GM12878 (cell line): Measurements from ENCODE around the gene ARL15. TPM values are rescaled to one million over a fixed set of nuclear protein-coding genes. Genes with fewer than 3 reads are reported as not detected.

ENCODE experiments used
- ATAC-seq: fragments of 200-7000 bp; cut with Tn5 transposase; 3 replicates; pipeline ENCODE4 v1.9.1; 2020; ENCODE audit warnings: mild to moderate bottlenecking, moderate library complexity
- BruUV-seq: library from RNA; stranded (reverse); fragments of 400-500 nt; replicated peaks from 2 replicates; lab custom pipeline; 2021; lab: Mats Ljungman, UMichigan
- CTCF ChIA-PET: fragments of 300-600 bp; sonication (Branson Sonifier 250); formaldehyde crosslinking; extraction: SDS; loops from one replicate; lab custom pipeline; 2021; ENCODE audit warnings: inconsistent platforms; lab: Yijun Ruan, JAX
- POLR2A ChIA-PET: fragments of 350-600 bp; formaldehyde crosslinking; extraction: SDS; loops from one replicate; lab custom pipeline; 2021; ENCODE audit warnings: inconsistent platforms; lab: Charles Lee
- RAD21 ChIA-PET: fragments of 300-600 bp; sonication (Branson Sonifier 250); formaldehyde crosslinking; loops from one replicate; lab custom pipeline; 2023; ENCODE audit warnings: antibody characterized with exemption; ENCODE audit not compliant: unreplicated experiment; lab: Charles Lee
- SMC1A ChIA-PET: fragments of 300-600 bp; sonication (Branson Sonifier 250); formaldehyde crosslinking; loops from one replicate; lab custom pipeline; 2023; ENCODE audit not compliant: unreplicated experiment, uncharacterized antibody; lab: Charles Lee
- DNase-seq: peaks from one replicate; pipeline ENCODE4 v3.0.0-alpha.2; 2011; ENCODE audit warnings: low read depth, low spot score
- FAIRE-seq: peaks from 3 replicates; lab custom pipeline; 2011; peaks lifted over from hg19 to GRCh38; lab: Jason Lieb, UNC
- H2AFZ ChIP-seq: 2 replicates; pipeline ENCODE4 v1.6.0; 2011; ENCODE audit warnings: low read depth, low read length, control low read depth; ENCODE audit not compliant: control insufficient read depth
- H3K27ac ChIP-seq: 2 replicates; pipeline ENCODE4 v1.5.1; 2011; ENCODE audit warnings: control low read depth; ENCODE audit not compliant: control insufficient read depth, insufficient read depth
- H3K27me3 ChIP-seq, 2 experiments: replicated peaks in 1 of 2; 2 replicates each; pipeline versions ENCODE4 v1.6.0 to v1.6.1; 2011; ENCODE audit warnings: low read length in 1 of 2; ENCODE audit not compliant: control insufficient read depth in 2 of 2, insufficient read depth in 2 of 2
- H3K36me3 ChIP-seq, 2 experiments: 2 replicates each; pipeline ENCODE4 v1.5.1; 2011; ENCODE audit warnings: low read length in 1 of 2; ENCODE audit not compliant: control insufficient read depth in 2 of 2, insufficient read depth in 2 of 2
- H3K4me1 ChIP-seq: 2 replicates; pipeline ENCODE4 v1.6.1; 2011; ENCODE audit warnings: mild to moderate bottlenecking, low read length, moderate library complexity, mixed read lengths; ENCODE audit not compliant: control insufficient read depth, insufficient read depth
- H3K4me2 ChIP-seq: 2 replicates; pipeline ENCODE4 v1.6.0; 2011; ENCODE audit warnings: control low read depth; ENCODE audit not compliant: control insufficient read depth, insufficient read depth
- H3K4me3 ChIP-seq: fragments of 200-600 bp; sonication (generic); 2 replicates; pipeline ENCODE4 v1.5.1; 2016
- H3K79me2 ChIP-seq: 2 replicates; pipeline ENCODE4 v1.6.0; 2011; ENCODE audit warnings: low read length; ENCODE audit not compliant: control insufficient read depth, insufficient read depth
- H3K9ac ChIP-seq: 2 replicates; pipeline ENCODE4 v1.8.0; 2011; ENCODE audit warnings: low read length, control low read depth, mixed read lengths; ENCODE audit not compliant: control insufficient read depth, insufficient read depth
- H3K9me3 ChIP-seq: replicated peaks from 3 replicates; pipeline ENCODE4 v1.5.1; 2011; ENCODE audit warnings: mild to moderate bottlenecking, low read length; ENCODE audit not compliant: control insufficient read depth, insufficient read depth
- H4K20me1 ChIP-seq: 2 replicates; pipeline ENCODE4 v1.6.0; 2011; ENCODE audit not compliant: control insufficient read depth, insufficient read depth
- ESRRA ChIP-seq: IDR thresholded peaks from 2 replicates; pipeline ENCODE4 v1.6.1; 2012; ENCODE audit warnings: mild to moderate bottlenecking, low read length, improper control_type of control experiment
- ETV6 ChIP-seq, 2 experiments: fragments of 450-650 bp in 1 of 2; IDR thresholded peaks in 1 of 2; conservative IDR thresholded peaks in 1 of 2; 2 replicates each; pipeline ENCODE4 v1.6.1; 2014; ENCODE audit warnings: antibody characterized with exemption in 1 of 2, borderline replicate concordance in 1 of 2, low read depth in 1 of 2, mild to moderate bottlenecking in 1 of 2, moderate library complexity in 1 of 2
- HDAC2 ChIP-seq: fragments of 200-600 bp; sonication (generic); IDR thresholded peaks from 2 replicates; pipeline ENCODE4 v1.6.1; 2017
- LARP7 ChIP-seq: fragments of 450-650 bp; IDR thresholded peaks from 2 replicates; pipeline ENCODE4 v1.6.1; 2017; ENCODE audit warnings: mild to moderate bottlenecking
- MAX ChIP-seq: IDR thresholded peaks from 2 replicates; pipeline ENCODE4 v1.6.1; 2012; ENCODE audit warnings: low read depth, low read length, improper control_type of control experiment
- SIN3A ChIP-seq: IDR thresholded peaks from 2 replicates; pipeline ENCODE4 v1.6.1; 2012; ENCODE audit warnings: low read depth, low read length, improper control_type of control experiment
- SREBF1 ChIP-seq: IDR thresholded peaks from 2 replicates; pipeline ENCODE4 v1.6.1; 2012; ENCODE audit warnings: mild to moderate bottlenecking, low read length
- TBL1XR1 ChIP-seq: IDR thresholded peaks from 2 replicates; pipeline ENCODE4 v1.6.1; 2012; ENCODE audit warnings: low read depth, low read length, improper control_type of control experiment
- ZNF207 ChIP-seq: fragments of 450-650 bp; IDR thresholded peaks from 2 replicates; pipeline ENCODE4 v1.6.1; 2014; ENCODE audit warnings: antibody characterized with exemption, mild to moderate bottlenecking, borderline replicate concordance
- ZNF217 ChIP-seq: fragments of 450-650 bp; IDR thresholded peaks from 2 replicates; pipeline ENCODE4 v1.6.1; 2017; ENCODE audit warnings: antibody characterized with exemption, mild to moderate bottlenecking
- ZNF384 ChIP-seq: IDR thresholded peaks from 2 replicates; pipeline ENCODE4 v1.6.1; 2012; ENCODE audit warnings: low read depth, mild to moderate bottlenecking, low read length, improper control_type of control experiment, borderline replicate concordance
- WGBS: methylation state at CpG from one replicate; pipeline ENCODE4 v1.1.6; 2016; ENCODE audit warnings: low lambda C conversion rate; ENCODE audit not compliant: insufficient replicate concordance, insufficient coverage; ENCODE audit errors: missing lambda C conversion rate; 5-methylcytosine and 5-hydroxymethylcytosine counted together
- in situ Hi-C: fragments of 300-500 bp; cut with MboI; formaldehyde crosslinking; loops from 9 replicates; pipeline ENCODE4 v1.14.3; 2018; ENCODE audit warnings: mixed read lengths
- intact Hi-C: fragments of 100-400 bp; cut with micrococcal nuclease; formaldehyde crosslinking; loops from one replicate; pipeline ENCODE4 v1.14.2; 2022; ENCODE audit not compliant: unreplicated experiment
- polyA plus RNA-seq, 11 experiments: library from polyadenylated mRNA; depleted of rRNA in 4 of 11; unstranded in 6 of 11; stranded (reverse) in 5 of 11; fragments of >200 nt; fragmentation: Nextera tagmentation in 4 of 11; fragmentation: Illumina TruSeq in 1 of 11; extraction: Ambion mirVana in 4 of 11; extraction: Trizol in 1 of 11; gene quantifications; 1 replicate in 1 of 11; 2 replicates in 10 of 11; pipeline versions ENCODE4 v1.2.1 to v1.2.3, GENCODE V29; 2011 to 2016; ENCODE audit warnings: inconsistent platforms in 2 of 11, missing spikeins in 2 of 11, low read depth in 1 of 11
- total RNA-seq, 4 experiments: library from RNA; depleted of rRNA in 3 of 4; stranded (reverse); fragments of >200 nt in 3 of 4; fragmentation: Illumina TruSeq in 1 of 4; extraction: Trizol in 1 of 4; gene quantifications; 2 replicates each; pipeline versions ENCODE4 v1.2.1 to v1.2.3, GENCODE V29; 2013 to 2021

ARL15 gene
- total and polyA plus RNA-seq, 10 of the 15 experiments (the other 5 are each of a cell fraction or from before 2014, with no cell fraction given): 3.6 to 11.0 (median 7.7) TPM

- in situ Hi-C loops: no loop called here
- H3K27me3 ChIP-seq: no peaks in the 10 kb centered on the region
- no peak overlapping the region for H3K27ac ChIP-seq
- ChIA-PET CTCF (interaction anchor here (0.7 to 1.3 kb wide), 2 partner anchors 42 to 353 kb away, joined by 3 read pairs; no protein-coding TSS in a partner anchor), RAD21 (no interaction called here), POLR2A (no interaction called here), SMC1A (interaction anchor here (0.6 to 0.8 kb wide), 2 partner anchors 57 to 140 kb away, joined by 3 read pairs; no protein-coding TSS in a partner anchor)
- no peaks in the 10 kb centered on the region for H3K9me3 ChIP-seq
- ATAC-seq (no peak), FAIRE-seq (no peak), DNase-seq (no peak)
- H2AFZ ChIP-seq: no peak overlapping the region
- no peaks in the 10 kb centered on the region for H3K36me3 ChIP-seq
- H4K20me1 ChIP-seq: no peaks in the 10 kb centered on the region
- H3K4me3 ChIP-seq: no peak overlapping the region
- intact Hi-C loops: loop anchor here (10.0 kb wide), 1 partner anchor 338 kb away; no protein-coding TSS in a partner anchor
- H3K4me2 ChIP-seq: no peak overlapping the region
- TF ChIP-seq MAX: no peak
- no peak for TF ChIP-seq LARP7
- TF ChIP-seq ZNF217: no peak
- no peak for TF ChIP-seq ZNF384
- no peak for TF ChIP-seq HDAC2
- TF ChIP-seq SIN3A: no peak
- no peak for TF ChIP-seq ESRRA
- TF ChIP-seq ETV6 (conservative IDR thresholded peaks at IDR 0.05 in 1 of 2, IDR thresholded peaks at IDR 0.05 in 1 of 2; ENCODE audit: borderline replicate concordance in 1 of 2, low read depth in 1 of 2): no peak
- no peak for TF ChIP-seq ZNF207
- TF ChIP-seq TBL1XR1: no peak
- no peak for TF ChIP-seq SREBF1
- no peaks in the 10 kb centered on the region for H3K4me1 ChIP-seq
- WGBS: 62% methylated on average over 2 of the region's 2 CpGs
- no TSS peak for BruUV-seq
- no peaks in the 10 kb centered on the region for H3K79me2 ChIP-seq
- no peak overlapping the region for H3K9ac ChIP-seq
Measured at GRCh38 chr5:53877243-53877642, 433.1 kb downstream of the ARL15 start.
